ENCODE data around the gene UQCRHL. TPM values are rescaled to one million over a fixed set of nuclear protein-coding genes. Genes with fewer than 3 reads are reported as not detected.

UQCRHL gene
- total and polyA plus RNA-seq, 2 of the 4 experiments (the other 2 are of a cell fraction), result 1.4 to 2.4 TPM

DNA sequence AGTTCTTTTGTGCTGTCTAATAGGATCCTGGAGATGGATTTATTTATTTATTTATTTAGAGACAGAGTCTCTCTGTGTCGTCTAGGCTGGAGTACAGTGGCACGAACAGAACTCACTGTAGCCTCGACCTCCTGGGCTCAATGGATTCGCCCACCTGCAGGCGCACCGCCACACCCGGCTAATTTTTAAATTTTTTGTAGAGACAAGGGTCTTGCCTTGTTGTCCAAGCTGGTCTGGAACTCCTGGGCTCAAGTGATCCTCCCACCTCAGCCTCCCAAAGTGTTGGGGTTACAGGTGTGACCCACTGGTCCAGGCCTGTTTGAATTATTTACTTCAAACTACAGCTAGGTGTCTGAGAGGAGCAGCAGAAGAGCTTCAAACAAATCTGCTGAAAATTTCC is 30.5 kb upstream of the UQCRHL start:
- Histone ChIP-seq H2BK20ac (ENCODE audit: low read depth, low read length) (no peak overlapping the region), H3K18ac (ENCODE audit: low read depth, low read length) (no peak overlapping the region), H3K4me2 (ENCODE audit: low read depth, low read length) (no peak overlapping the region), H3K14ac (replicated peaks; ENCODE audit: low read depth, low read length) (no peak overlapping the region), H3K79me1 (ENCODE audit: low read depth in 1 of 2, low read length in 2 of 2) (peaks cover 5 to 14% of the 10 kb centered on the region in 2 experiments; a peak in 3 of 4 replicates), H3K27me3 (ENCODE audit: control insufficient read depth, insufficient read depth, low read length) (no peaks in the 10 kb centered on the region), H2AK5ac (ENCODE audit: low read depth, low read length) (no peak overlapping the region), H3K4me3 (ENCODE audit: insufficient read depth, low read depth, low read length) (no peak overlapping the region), H3K27ac (ENCODE audit: insufficient read depth, low read length) (no peak overlapping the region), H2BK5ac (ENCODE audit: low read depth, low read length, poor library complexity, severe bottlenecking) (no peak overlapping the region), H2AK9ac (replicated peaks; ENCODE audit: low read depth, low read length, poor library complexity) (no peak overlapping the region), H2AFZ (replicated peaks; ENCODE audit: low read length, poor library complexity) (no peak overlapping the region), H3K56ac (ENCODE audit: extremely low read depth, insufficient read depth, low read length) (no peak overlapping the region), H4K91ac (ENCODE audit: insufficient read depth, low read depth, low read length) (no peak overlapping the region), H3K9me1 (ENCODE audit: insufficient read depth, low read length) (no peaks in the 10 kb centered on the region), H4K8ac (ENCODE audit: low read depth in 2 of 2, low read length in 2 of 2) (no peak overlapping the region), H3K4ac (ENCODE audit: low read depth, low read length) (no peak overlapping the region), H3K23ac (ENCODE audit: low read depth, low read length) (no peak overlapping the region), H3K36me3 (ENCODE audit: control insufficient read depth, insufficient read depth, low read length) (no peaks in the 10 kb centered on the region), H4K5ac (ENCODE audit: low read depth, low read length) (no peak overlapping the region), H3K9me3 (ENCODE audit: control insufficient read depth, insufficient read depth, low read length) (no peaks in the 10 kb centered on the region), H2BK15ac (ENCODE audit: low read depth, low read length) (no peak overlapping the region), H4K20me1 (ENCODE audit: insufficient read depth, low read length) (no peaks in the 10 kb centered on the region), H2BK120ac (ENCODE audit: low read depth, low read length) (no peak overlapping the region), H3K4me1 (ENCODE audit: control insufficient read depth, insufficient read depth, low read length) (peaks cover 2% of the 10 kb centered on the region; the same call in 1 of the 2 replicates), H3K9ac (ENCODE audit: low read depth, low read length) (no peak overlapping the region)
- in situ Hi-C loops (cut with MboI; ENCODE audit: low sequenced_read_pairs) (no loop called here), dilution Hi-C loops (cut with HindIII; ENCODE audit: low sequenced_read_pairs, unreplicated experiment) (no loop called here), intact Hi-C loops (cut with micrococcal nuclease) (no loop called here)
- 93% methylated on average over 3 of the region's 7 CpGs; no CpG with 5 or more reads in 1 of the 2 experiments for WGBS, 2 experiments (ENCODE audit: extremely low coverage in 2 of 2, insufficient read length in 1 of 2)
- TF ChIP-seq FOS (IDR thresholded peaks at IDR 0.05; ENCODE audit: low read depth, low read length) (no peak), MAFK (IDR thresholded peaks at IDR 0.05; ENCODE audit: low read depth, low read length) (no peak), RFX5 (IDR thresholded peaks at IDR 0.05; ENCODE audit: low read depth, low read length) (no peak), RAD21 (IDR thresholded peaks at IDR 0.05; ENCODE audit: low read length) (no peak), MAZ (IDR thresholded peaks at IDR 0.05; ENCODE audit: borderline replicate concordance, low read depth, low read length) (no peak), CEBPB (IDR thresholded peaks at IDR 0.05; ENCODE audit: low read depth, low read length) (no peak), SMC3 (IDR thresholded peaks at IDR 0.05; ENCODE audit: low read depth, low read length) (no peak), POLR2A (IDR thresholded peaks at IDR 0.05; ENCODE audit: low read depth, low read length) (no peak), NFE2L2 (IDR thresholded peaks at IDR 0.05; ENCODE audit: low read depth, low read length) (no peak), BHLHE40 (IDR thresholded peaks at IDR 0.05; ENCODE audit: low read depth, low read length) (no peak), CHD1 (IDR thresholded peaks at IDR 0.05; ENCODE audit: low read depth, low read length) (no peak), MXI1 (IDR thresholded peaks at IDR 0.05; ENCODE audit: borderline replicate concordance, low read depth, low read length) (no peak), RCOR1 (IDR thresholded peaks at IDR 0.05; ENCODE audit: insufficient replicate concordance, low read length) (no peak)
- TF ChIP-seq, protein P1, sequence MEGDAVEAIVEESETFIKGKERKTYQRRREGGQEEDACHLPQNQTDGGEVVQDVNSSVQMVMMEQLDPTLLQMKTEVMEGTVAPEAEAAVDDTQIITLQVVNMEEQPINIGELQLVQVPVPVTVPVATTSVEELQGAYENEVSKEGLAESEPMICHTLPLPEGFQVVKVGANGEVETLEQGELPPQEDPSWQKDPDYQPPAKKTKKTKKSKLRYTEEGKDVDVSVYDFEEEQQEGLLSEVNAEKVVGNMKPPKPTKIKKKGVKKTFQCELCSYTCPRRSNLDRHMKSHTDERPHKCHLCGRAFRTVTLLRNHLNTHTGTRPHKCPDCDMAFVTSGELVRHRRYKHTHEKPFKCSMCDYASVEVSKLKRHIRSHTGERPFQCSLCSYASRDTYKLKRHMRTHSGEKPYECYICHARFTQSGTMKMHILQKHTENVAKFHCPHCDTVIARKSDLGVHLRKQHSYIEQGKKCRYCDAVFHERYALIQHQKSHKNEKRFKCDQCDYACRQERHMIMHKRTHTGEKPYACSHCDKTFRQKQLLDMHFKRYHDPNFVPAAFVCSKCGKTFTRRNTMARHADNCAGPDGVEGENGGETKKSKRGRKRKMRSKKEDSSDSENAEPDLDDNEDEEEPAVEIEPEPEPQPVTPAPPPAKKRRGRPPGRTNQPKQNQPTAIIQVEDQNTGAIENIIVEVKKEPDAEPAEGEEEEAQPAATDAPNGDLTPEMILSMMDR (conservative IDR thresholded peaks at IDR 0.05; ENCODE audit: low read depth, low read length), result no peak
- TF ChIP-seq, protein P2, sequence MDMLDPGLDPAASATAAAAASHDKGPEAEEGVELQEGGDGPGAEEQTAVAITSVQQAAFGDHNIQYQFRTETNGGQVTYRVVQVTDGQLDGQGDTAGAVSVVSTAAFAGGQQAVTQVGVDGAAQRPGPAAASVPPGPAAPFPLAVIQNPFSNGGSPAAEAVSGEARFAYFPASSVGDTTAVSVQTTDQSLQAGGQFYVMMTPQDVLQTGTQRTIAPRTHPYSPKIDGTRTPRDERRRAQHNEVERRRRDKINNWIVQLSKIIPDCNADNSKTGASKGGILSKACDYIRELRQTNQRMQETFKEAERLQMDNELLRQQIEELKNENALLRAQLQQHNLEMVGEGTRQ (IDR thresholded peaks at IDR 0.05; ENCODE audit: low read depth, low read length), result no peak
- TF ChIP-seq, protein P3, sequence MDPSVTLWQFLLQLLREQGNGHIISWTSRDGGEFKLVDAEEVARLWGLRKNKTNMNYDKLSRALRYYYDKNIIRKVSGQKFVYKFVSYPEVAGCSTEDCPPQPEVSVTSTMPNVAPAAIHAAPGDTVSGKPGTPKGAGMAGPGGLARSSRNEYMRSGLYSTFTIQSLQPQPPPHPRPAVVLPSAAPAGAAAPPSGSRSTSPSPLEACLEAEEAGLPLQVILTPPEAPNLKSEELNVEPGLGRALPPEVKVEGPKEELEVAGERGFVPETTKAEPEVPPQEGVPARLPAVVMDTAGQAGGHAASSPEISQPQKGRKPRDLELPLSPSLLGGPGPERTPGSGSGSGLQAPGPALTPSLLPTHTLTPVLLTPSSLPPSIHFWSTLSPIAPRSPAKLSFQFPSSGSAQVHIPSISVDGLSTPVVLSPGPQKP (IDR thresholded peaks at IDR 0.05; ENCODE audit: borderline replicate concordance, low read depth, low read length), result no peak
- no TSS peak for BruUV-seq (replicated peaks)
- ATAC-seq (ENCODE audit: low read depth) (no peak), DNase-seq (no peak)
- CTCF ChIA-PET, result no interaction called here
- POLR2A ChIA-PET (ENCODE audit: unreplicated experiment), result interaction anchor here (1.1 kb wide), 1 partner anchor 11 kb away, joined by 3 read pairs; no protein-coding TSS in a partner anchor

All from IMR-90 (cell line).